ENCODE measurements around the gene CUL3. TPM values are rescaled to one million over a fixed set of nuclear protein-coding genes. Genes with fewer than 3 reads are reported as not detected.

CUL3 gene
- total RNA-seq, 1 donor from 2014 or later = 82.3 TPM

DNA sequence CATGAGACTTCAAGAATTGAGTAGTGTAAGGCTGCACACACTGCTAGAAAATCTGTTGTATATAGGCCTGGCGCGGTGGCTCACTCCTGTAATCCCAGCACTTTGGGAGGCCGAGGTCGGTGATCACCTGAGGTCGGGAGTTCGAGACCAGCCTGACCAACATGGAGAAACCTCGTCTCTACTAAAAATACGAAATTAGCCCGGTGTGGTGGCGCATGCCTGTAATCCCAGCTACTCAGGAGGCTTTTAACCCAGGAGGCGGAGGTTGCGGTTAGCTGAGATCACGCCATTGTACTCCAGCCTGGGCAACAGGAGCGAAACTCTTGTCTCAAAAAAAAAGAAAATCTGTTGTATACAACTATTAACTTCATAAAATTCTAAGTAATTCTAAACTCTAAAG lies 2.1 kb downstream of the CUL3 start:
- intact Hi-C loops (cut with micrococcal nuclease) = loop anchor here (5.0 kb wide), 1 partner anchor 36 kb away; no protein-coding TSS in a partner anchor

DNA sequence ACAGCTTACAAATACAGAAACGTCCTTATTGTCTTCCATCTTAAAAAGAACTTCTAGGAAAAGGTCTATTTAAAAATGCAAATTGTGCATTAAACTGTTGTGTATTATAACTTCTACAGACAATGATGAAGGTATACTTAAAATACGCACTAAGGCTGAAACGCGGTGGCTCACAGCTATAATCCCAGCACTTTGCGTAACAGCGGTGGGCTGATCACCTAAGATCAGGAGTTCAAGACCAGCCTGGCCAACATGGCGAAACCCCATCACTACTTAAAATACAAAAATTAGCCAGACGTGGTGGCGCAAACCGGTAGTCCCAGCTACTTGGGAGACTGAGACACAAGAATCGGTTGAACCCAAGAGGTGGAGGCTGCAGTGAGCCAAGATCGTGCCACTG lies 4.9 kb downstream of the CUL3 start:
- intact Hi-C loops (cut with micrococcal nuclease) = loop anchor here (5.0 kb wide), 1 partner anchor 33 kb away; no protein-coding TSS in a partner anchor

DNA sequence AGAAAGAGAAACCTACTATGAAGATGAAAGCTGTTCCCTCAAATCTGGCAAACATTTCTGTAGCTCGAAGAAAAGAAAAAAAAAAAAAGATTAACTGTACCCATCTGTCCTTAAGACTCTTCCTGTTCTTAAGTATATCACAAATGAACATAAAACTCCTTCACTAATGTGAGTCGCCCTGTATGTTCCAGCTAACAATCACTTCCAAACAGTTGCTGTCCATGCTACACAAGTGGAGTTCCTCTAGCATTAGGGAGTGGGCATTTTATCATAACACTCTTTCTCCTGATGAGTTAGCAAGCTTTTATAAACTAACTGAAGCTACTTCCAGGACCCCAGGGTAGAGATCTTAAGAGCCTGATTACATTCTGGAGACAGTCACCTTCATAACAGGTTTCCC lies 5.8 kb downstream of the CUL3 start:
- intact Hi-C loops (cut with micrococcal nuclease) = no loop called here

DNA sequence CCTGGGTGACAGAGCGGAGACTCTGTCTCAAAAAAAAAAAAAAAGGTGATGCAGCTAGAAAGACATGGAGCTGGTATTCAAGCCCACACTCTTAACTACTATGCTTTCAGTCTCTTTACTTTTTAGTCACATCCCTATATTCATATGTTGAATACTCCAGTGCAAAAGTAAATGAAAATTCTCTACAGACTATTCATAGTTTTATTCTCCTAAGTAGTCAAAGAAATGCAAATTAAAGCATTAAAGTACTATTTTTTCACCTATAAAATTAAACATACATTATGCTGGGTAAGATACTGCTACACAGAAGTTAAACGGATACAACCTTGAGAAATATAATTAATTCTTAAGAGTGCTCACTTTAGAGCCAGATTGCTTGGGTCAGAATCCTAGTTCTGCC lies 7.6 kb downstream of the CUL3 start:
- intact Hi-C loops (cut with micrococcal nuclease) = no loop called here

DNA sequence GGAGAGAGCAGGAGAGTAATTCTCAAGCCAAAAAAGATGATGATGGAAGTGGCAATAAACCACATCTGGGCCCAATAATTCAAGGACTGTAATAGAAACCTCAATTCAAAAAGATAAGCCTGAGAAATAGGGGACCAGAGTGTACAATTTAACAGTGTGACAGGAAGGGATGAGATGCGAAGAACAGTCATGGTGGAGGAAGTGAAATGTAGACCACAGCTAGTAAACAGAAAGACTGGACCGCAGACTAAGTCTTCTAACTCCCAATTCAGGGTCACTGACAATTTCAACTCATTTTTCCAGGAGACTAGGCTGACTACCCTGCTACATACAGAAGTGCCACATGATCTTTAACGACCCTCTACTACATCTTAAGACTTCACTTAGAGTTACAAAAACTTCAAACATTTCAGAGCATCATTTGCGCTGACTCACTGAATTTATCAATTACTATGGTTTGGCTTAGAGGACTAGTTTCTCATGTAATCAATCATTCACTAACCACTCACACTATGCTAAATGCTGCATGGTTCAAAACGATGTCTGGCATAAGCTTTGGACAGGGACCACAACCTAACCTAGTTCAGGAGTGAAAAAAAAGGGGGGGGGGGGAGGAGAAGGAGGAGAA lies 9.0 kb downstream of the CUL3 start:
- intact Hi-C loops (cut with micrococcal nuclease) = loop anchor here (1.0 kb wide), 1 partner anchor 8 kb away; no protein-coding TSS in a partner anchor

DNA sequence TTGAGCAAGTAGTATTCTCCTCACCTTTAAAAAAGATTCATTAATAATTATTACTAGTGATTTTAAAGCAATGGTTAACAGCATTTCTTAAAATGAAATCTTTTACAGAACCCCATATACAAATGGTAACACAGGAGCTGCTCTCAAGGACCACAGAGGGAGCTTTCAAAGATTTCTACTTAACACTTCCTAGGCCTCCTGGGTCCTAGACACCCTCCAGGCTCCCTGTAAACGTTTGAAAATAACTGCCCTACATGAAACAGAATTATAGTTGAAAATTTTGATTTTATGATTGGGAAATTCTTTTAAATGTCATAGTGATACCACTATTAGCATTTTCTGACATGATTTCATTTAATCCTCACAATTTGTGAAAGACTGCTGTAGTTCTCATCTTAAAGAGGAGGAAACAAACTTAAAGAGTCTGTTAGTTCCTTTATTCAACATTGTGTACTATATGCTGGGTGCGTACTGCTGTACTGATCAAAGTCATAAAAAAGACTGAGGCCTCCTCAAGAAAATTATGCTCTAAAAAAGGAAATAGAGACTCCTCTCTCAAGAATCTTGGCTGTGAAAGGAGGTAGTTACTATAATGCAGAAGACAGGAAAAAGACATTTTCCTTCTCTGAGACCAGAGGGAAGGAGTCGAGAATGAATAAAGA lies 10.6 kb downstream of the CUL3 start:
- intact Hi-C loops (cut with micrococcal nuclease) = no loop called here

DNA sequence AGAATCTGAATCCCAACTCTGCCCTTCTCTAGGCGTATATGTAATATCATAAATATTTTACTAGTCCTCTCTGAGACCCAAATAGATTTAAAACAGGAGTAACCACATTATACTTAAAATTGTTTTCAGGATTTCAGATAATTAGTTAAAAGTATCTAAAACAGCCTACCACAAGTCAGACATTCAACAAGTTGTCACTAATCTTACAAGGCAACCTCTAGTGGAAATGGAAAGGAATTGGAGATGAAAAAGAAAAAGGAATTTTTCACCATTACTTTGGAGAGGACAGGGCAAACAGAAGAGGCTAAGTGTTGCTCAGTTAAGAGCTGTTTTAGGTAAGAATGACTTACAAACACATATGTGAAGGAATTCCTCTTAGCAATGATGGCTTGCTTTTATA lies 11.4 kb downstream of the CUL3 start:
- intact Hi-C loops (cut with micrococcal nuclease) = no loop called here

DNA sequence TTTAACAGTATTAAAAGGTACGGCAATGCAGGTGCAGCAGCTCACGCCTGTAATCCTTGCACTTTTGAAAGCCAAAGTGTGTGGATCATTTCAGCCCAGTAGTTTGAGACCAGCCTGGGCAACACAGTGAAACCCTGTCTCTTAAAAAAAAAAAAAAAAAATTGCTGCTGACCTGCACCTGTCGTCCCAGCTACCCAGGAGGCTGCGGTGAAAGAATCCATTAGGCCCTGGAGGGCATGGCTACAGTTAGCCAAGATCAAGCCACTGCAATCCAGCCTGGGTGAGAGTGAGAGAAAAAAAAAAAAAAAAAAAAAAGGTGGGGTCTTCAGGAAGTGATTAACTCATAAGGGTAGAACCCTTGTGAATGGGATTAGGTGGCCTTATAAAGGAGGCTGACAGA lies 12.8 kb downstream of the CUL3 start:
- intact Hi-C loops (cut with micrococcal nuclease) = no loop called here

DNA sequence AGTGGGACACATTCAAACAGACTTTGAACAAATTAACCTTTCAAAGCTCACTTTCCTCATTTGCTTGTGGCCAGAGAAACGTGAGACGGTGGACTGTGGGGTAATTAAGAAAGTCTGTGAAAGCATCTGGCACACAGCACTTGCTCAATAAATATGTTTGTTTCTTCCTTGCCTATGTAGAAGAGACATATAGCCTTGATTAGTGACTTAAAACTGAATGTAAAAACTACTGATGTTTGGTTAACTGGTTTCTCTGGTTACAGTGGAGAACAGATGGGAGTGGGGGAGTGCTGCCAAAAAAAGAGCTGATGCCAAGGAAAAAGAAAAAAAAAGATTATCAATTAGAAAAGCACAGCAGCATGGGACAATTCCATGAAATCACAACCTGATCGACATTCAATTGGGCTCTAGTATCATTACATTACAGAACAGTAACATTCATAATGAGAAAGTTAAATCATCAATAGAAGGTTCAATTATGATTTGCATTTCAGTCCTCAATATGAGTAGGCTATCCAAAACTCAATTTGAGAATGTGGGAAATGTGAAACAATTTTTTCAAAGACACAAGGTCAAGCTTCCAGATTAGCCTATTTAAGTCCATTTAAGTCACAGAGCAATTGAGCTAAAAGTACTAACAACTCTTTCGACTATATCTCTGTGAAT lies 14.7 kb downstream of the CUL3 start:
- intact Hi-C loops (cut with micrococcal nuclease) = no loop called here

DNA sequence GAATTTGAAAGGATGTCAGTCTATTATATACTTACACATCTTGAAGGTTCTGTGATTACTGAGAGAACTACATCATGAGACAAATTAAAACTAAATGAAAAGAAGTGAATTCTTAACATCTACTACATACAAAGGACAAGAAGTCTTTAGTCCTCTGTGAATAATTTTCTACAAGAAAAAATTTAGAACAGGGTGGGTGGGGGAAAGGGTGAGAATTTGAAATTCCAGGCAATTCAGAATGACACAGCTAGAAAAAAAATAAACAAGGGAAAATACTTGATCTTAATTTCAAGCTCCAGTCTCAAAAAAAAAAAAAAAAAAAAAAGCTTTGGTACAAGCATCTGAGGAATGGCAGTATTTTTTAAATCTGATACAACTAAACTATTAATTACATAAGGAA lies 15.5 kb downstream of the CUL3 start:
- intact Hi-C loops (cut with micrococcal nuclease) = no loop called here

DNA sequence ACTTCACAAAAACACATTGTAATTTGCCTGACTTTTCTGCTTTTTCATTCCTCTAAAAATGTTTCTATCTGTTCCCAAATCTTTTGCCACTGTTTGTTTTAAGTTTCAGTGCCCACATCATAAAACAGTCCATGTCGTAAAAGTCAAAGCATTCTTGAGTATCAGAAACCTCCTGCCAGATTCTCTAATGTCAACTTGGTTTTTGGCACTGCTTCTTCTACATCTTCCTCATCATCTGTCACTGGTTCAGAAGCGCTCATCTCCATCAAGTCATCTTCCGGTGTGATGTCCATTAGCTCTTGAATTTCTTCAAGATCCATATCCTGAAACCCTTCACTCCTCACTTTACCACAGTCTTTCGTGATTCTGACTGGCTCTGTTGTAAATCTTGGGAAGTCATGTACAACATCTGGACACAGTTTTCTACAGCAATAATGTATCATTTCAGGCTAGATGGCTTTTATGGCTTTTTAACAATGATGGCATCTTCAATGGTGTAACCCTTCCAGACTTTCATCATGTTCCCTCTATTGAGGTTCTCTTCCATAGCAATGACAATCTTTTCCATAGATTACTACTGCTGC lies 19.6 kb downstream of the CUL3 start:
- intact Hi-C loops (cut with micrococcal nuclease) = no loop called here

DNA sequence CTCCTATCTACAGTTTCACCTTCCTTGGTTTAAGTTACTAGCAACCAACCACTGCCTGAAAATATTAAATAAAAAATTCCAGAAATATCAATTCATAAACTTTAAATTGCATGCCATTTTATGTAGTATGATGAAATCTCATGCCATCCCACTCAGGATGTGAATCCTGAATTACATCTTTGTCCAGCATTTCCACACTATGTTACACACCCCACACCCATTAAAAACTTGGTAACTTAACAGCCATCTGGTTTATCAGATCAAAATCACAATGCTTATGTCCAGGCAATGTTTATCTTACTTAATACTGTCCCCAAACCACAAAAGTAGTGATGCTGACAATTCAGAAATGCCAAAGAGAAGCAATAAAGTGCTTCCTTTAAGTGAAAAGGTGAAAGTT lies 21.6 kb downstream of the CUL3 start:
- intact Hi-C loops (cut with micrococcal nuclease) = no loop called here

DNA sequence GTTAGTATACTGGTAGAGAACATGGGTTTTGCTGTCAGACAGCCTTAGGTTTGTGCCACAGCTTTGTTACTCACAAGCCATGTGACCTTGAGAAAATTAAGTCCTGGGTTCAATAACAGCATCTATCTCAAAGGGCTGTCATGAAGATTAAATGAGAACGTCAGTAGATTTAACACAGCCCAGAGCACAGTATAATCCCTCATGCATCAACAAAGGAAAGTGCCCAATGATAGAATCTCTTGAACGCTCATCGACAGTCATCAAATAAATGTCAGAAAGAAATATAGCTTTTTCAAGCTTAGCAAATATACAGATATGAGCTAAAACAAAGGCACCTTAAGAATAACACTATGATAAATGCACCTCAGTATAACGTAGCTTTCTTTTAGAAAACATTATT lies 22.3 kb downstream of the CUL3 start:
- intact Hi-C loops (cut with micrococcal nuclease) = no loop called here

DNA sequence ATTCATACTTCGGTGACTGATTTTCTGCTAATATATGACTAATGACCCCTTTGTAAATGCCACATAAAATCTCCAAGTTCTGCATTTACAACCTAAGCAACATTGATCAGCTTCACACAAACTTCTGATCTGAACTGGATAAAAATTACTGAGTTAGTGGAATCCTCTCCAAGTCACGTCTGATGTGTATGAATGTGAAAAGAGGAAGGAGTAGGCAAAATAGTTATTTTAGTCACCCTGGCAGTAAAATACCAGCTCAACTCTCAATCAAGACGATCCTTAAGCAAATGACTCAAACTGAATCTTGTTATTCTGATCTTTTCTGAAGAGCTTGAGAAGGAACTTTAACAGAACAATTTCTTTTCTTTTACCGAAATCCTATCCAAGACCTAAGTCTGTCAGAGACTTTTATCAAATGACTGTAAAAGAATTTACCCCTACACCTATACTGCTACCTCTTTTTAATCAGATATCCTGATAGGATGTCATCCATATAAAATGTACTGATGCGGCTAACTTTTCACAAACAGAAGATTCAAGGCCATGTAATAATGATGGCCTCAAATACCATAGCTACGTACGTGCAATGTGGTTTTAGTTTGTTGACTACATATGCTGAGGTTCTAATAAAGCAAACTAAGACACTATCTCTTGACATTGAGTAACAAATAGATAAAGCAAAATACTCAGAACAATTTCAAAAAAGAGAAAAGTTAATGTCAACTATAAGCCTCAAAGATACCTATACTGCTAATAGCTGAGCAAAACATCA lies 23.7 kb downstream of the CUL3 start:
- intact Hi-C loops (cut with micrococcal nuclease) = no loop called here

DNA sequence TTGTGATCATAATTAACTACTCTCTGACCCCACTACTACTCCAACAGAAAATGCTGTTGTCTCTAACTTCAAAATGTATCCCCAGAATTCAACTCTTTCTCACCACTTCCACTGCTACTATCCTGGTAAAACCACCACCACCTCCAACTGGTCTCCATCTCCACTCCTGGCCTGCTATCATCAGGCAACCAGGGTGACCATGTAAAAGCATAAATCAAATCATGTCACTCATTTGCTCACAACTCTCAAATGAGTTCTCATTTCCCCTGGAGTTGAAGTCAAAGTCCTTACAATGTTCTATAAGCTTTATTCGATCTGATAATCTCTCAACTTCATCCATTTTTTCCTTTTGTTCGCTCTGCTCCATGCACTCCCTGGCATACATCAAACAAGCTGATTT lies 24.6 kb downstream of the CUL3 start:
- intact Hi-C loops (cut with micrococcal nuclease) = no loop called here

DNA sequence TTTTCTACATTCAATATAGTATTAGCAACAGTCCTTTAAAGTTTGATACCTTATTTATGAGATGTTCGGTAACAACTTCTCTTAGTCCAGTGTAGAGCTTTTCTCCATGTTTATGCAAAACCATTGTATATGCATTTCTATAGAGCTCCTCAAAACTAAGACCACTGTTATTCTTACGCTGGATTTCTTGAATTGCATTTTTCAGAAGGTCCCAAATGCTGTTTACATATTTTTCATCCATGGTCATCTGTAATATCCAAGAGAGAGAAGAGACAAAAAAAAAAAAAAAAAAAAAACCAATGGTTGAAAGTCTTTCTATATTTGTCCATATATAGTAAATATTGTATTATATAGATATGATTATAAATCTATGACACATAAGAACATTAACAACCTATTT lies 27.6 kb downstream of the CUL3 start:
- intact Hi-C loops (cut with micrococcal nuclease) = no loop called here

DNA sequence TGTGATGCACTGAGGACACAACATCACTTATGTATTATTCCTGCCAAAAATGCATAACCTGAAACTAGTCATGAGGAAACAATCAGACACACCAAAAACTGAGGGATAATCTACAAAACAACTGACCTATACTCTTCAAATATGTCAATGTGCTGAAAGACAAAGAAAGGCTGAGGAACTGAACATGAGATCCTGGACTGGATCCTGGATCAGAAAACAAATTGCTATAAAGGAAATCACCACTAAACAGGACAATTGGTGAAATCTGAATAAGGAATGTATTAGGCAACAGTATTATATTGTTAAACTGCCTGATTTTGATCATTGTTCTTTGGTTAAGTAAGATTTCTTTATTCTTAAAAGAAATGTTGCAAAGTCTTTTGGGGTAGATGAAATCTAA lies 28.8 kb downstream of the CUL3 start:
- intact Hi-C loops (cut with micrococcal nuclease) = no loop called here

DNA sequence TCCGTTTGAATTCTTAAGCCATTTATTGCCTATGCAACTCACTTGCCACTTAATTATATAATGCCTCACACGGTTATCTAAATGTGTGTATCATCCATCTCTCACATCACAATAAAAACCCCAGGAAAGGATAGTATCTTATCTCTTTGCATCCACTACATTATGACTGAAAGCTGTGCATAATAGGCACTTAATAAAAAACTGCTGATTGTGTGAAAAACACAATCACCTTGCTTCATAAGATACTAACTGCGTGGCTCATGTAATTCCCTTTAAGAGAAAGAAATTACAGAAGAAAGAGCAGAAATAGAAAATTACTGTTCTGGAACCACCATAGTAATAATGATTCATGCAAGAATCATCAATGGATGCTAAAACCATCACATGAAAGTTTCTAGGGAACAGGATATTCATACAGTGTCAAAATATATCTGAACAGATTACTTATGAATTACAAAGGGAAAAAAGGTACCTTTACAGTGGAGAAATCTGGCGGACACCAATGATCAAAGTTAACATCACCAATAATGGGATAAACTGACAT lies 29.3 kb downstream of the CUL3 start:
- intact Hi-C loops (cut with micrococcal nuclease) = no loop called here

DNA sequence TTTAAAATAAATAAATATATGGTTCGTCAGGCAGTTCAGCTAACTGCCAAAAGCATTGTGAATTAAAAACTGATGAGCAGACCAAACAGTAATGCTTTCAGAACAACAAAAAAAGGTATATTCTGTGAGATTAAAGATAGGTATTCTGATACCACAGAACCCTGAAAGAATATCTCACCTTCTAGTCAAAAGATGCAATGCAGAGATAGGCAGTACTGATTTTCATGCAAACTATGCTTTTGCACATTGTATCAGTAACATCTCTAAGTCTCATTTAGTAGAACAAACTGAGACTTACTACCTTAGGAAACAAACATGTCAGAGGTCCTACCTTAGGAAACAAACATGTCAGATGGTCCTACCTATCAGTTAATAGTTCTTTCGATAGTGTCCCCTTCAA lies 32.4 kb downstream of the CUL3 start:
- intact Hi-C loops (cut with micrococcal nuclease) = no loop called here

DNA sequence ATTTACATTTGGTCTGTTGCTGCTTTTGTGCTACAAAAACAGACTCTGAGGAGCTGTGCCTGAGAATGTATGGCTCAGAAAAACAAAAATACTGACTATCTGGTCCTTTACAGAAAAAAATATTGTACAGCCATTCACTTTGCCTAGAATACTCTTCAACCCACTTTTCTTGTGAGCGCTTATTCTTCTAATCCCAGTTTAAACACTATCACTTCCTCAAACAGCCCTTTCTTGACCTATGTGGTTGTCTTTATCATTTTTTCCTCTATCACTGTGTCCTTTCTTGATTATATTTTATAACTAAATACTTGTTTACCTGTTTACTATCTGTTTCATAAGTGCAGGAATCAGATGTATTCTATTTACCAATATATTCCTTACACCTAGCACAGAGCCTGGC lies 33.5 kb downstream of the CUL3 start:
- intact Hi-C loops (cut with micrococcal nuclease) = no loop called here

DNA sequence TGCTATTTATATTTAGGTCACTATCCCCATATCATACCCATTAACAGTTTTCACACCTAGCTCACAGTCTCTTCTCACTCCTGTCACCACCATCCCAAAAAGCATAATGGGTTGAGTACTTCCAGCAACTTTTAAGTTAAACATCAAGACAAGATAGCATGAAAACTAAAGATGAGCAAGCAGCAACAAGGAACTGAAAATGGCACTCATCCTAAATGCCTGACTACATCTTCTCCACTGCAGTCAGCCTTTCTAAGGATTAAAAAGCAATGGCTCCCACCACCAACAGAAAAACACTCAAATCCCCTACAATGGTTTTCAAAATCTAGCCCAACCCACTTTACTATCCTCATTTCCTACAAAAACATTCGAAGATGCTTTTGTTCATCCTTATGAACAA lies 38.2 kb downstream of the CUL3 start:
- intact Hi-C loops (cut with micrococcal nuclease) = loop anchor here (5.0 kb wide), 1 partner anchor 35 kb away; no protein-coding TSS in a partner anchor
